22Rv1 (cell line): ENCODE results near the gene ALG1.

Experiments
- ZFX ChIP-seq: fragments of 450-650 bp; IDR thresholded peaks from 2 replicates; pipeline ENCODE4 v1.6.1; 2017; ENCODE audit warnings: antibody characterized with exemption, borderline replicate concordance
- TF ChIP-seq, protein P1 (sequence below): fragments of 450-650 bp; IDR thresholded peaks from 2 replicates; pipeline ENCODE4 v1.5.1; 2017; ENCODE audit warnings: mild to moderate bottlenecking

DNA sequence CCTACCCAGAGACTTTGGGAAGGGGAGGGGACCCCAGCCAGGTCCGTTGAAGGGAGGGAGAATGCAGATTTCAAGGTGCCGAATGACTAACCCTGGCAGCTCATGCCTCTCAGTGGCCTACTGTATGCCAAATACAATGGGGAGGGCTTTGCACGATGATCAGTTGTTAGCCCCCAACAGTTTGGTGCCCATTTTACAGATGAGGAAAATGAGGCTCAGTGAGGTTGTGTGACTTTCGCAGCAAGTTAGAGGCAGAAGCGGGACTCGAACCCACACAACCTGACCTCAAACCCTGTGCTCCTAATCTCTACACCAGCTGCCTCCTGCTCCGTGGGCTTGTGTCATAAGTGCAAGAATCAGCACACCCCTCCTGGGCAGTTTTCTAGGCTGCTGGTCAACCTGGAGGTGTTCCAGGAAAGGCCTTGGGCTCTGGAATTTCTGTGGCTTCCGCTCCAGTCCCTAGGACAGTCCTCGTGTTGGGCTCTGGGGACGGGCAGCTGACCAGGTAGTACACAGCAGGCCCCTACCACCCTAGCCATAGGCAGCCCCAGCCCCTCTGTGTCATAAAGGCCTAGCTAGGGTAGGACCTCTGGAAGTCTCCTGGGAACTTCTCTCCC is 26.0 kb upstream of the ALG1 start:
- TF ChIP-seq, protein P1, sequence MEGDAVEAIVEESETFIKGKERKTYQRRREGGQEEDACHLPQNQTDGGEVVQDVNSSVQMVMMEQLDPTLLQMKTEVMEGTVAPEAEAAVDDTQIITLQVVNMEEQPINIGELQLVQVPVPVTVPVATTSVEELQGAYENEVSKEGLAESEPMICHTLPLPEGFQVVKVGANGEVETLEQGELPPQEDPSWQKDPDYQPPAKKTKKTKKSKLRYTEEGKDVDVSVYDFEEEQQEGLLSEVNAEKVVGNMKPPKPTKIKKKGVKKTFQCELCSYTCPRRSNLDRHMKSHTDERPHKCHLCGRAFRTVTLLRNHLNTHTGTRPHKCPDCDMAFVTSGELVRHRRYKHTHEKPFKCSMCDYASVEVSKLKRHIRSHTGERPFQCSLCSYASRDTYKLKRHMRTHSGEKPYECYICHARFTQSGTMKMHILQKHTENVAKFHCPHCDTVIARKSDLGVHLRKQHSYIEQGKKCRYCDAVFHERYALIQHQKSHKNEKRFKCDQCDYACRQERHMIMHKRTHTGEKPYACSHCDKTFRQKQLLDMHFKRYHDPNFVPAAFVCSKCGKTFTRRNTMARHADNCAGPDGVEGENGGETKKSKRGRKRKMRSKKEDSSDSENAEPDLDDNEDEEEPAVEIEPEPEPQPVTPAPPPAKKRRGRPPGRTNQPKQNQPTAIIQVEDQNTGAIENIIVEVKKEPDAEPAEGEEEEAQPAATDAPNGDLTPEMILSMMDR: no peak
- TF ChIP-seq ZFX: no peak
